GM19397 (cell line): ENCODE results near the gene AFF1.
"Not testable (repeated sequence)": the region's sequence is repeated elsewhere in the genome, so short reads cannot be mapped to it uniquely, and the experiment has no call there.

ENCODE experiments used
- ATAC-seq: cut with Tn5 transposase; IDR thresholded peaks from one replicate; pipeline ENCODE4 v1.9.1; 2021; ENCODE audit warnings: mild to moderate bottlenecking, moderate library complexity; ENCODE audit not compliant: unreplicated experiment

Gene AFF1

GRCh38 chr4:87074121-87074488 is 139.3 kb downstream of the AFF1 start:
- ATAC-seq: no peak

DNA sequence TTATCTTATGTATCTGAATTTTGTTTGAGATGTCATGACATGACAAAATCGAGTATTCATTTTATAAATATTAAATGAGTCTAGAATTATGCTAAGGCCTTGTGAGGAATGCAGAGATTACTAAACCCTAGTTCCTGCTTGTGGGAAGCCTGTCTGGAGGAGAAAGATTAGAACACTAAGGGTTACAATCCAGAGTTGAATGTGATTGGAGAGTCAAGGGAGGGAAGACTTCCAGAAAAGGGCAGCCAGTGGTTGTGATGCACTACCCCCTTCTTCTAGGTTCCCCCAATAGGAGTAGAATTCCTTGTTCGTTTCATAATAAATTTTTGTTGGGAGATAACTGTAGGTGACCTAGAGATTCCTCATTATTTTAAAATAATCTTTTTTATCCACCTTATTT is 141.1 kb downstream of the AFF1 start:
- no peak for ATAC-seq

GRCh38 chr4:87076690-87077358 is 142.0 kb downstream of the AFF1 start:
- no peak for ATAC-seq

DNA sequence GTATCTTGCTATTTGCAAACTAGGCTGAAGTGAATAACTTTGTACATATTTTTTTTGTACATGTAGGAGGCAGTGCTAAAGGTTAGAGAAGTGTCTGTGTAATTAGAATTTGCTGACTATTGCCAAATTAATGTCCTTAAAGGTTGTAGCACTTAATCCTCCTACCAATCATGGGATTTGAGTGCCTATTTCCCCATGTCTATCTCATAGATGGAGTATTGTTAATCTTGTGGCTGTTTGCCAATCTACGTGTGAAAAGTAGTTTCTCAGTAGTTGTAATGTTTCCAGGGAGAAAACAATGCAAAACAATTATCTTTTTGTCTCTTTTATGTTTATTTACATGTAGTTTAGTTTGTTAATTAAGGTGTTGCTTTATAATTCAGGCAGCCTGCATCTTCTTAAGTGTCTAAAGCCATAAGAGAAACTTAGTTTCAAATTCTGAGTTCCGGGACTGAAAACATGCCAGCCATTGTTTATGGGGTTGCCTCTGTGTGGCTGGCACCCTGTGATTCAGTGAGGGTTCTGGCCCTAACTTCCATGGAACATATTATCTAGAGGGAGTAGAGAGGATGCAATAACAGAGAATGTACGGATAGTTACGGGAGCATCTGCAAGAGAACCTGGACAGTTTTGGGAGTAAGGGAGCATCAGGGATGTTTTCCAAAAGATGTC is 143.2 kb downstream of the AFF1 start:
- no peak for ATAC-seq

- ATAC-seq: no peak
Observed at GRCh38 chr4:87078987-87079486, 144.2 kb downstream of the AFF1 start.

GRCh38 chr4:87079967-87080366 is 145.2 kb downstream of the AFF1 start:
- ATAC-seq: no peak

DNA sequence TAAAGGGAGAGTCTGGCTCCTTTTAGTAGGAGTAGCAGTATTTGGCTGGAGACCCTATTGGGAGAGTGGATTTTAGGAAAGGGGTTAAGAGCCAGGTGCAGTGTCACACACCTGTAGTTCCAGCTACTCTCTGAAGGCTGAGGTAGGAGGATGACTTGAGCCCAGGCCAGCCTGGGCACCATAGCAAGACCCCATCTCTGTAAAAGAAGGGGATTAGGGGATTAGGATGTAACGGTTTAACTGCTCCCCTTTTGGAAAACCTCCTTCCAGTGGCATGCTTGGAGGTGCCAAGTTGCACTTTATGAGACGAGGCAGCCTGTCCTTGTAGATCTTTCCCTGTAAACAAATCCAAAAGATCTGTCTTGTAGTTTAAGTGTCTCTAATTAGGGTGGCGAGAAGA is 145.7 kb downstream of the AFF1 start:
- ATAC-seq: no peak

DNA sequence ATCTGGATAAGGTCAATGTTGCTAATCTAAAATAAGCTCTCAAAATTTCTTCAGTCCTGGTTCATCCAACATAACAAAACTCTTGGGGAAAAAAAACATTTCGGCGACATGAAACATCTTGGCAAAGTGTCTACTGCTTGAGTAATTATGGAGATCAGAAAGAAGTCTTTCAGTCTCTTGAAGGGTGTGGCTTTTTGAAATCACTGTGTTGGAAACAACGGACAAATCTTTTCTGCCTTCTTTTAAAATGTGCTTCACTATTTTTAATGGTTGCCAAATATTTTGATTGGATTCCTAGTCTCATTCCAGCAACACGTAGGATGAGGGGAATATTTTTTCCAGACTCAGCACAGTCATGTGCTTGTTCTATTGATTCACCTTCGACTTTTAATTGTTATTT is 147.0 kb downstream of the AFF1 start:
- ATAC-seq: no peak

GRCh38 chr4:87085732-87086131 is 150.9 kb downstream of the AFF1 start:
- ATAC-seq: not testable (repeated sequence)

DNA sequence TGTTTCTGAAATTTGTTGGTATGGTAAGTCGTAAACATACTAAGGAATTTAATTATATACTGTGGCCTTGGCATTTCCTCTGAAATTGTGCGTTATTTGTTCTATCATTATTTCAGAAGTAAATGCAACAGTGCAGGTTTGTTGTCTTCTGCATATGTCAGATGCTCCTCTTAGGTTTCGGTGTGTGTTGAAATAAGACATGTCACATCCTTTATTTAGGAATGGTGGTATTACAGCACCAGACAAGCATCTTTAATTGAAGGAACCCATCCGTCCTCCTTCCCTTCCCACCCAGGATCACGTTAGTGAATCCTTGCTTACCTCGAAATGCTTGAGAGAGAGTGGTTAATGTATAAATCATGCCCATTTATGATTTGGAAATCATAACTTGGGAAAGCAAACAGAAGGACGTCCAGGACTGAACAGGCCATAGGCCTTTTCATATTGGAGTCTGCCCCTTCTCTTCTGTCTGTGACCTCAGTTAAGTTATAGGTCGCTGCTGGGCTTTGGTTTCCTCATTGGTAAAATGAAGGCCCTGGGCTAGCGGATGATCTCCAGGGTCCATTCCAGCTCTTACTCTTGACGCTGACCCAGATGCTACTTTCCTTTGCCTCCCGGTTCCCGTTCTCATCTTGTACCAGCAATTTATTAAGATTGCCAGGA is 151.5 kb downstream of the AFF1 start:
- ATAC-seq: no peak

- ATAC-seq: no peak
Observed at GRCh38 chr4:87087015-87087414, 152.2 kb downstream of the AFF1 start.

DNA sequence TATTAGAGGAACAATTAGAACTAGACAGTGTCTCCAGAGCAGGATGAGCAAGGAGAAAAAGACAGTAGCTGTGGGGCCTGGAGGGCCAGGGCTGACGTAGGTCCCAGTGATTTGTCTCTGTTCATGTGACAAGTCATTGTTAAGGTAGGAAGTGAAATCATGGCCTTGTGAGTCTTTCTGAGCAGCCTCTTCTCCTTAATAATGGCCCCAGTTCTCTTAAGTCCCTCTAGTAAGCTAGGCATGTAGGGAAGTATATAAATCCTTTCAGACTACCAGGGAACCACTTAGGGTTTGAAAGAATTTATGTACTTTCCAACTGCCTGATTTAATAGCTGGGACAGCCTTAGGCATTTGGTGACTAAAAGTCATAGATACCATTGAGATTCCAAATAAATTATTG is 152.6 kb downstream of the AFF1 start:
- no peak for ATAC-seq

- ATAC-seq: no peak
Observed at GRCh38 chr4:87088186-87088585, 153.4 kb downstream of the AFF1 start.

DNA sequence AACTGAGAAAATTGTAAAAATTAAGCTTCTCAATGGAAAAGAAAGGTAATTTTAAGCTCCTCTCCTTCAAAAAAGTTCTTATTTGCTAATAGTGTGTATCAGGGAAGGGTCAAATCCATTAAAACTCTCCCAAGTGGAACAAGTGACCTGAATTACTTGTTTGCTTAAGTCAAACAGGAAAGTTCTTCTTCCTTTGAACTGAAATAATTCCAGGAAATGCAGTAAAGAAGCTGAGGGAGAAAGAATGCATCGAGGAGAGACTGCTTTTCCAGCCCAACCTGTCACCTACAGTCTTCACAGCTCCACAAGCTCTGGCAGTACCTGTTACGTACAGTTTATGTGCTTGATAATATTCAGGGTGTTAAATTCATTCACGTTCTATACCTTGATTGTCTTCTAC is 154.6 kb downstream of the AFF1 start:
- no peak for ATAC-seq

- no peak for ATAC-seq
Observed at GRCh38 chr4:87090305-87090704, 155.5 kb downstream of the AFF1 start.

- no peak for ATAC-seq
Observed at GRCh38 chr4:87092389-87093141, 157.8 kb downstream of the AFF1 start.

- peak; percentile 79 for ATAC-seq
Observed at GRCh38 chr4:87093443-87094123, 158.8 kb downstream of the AFF1 start.

DNA sequence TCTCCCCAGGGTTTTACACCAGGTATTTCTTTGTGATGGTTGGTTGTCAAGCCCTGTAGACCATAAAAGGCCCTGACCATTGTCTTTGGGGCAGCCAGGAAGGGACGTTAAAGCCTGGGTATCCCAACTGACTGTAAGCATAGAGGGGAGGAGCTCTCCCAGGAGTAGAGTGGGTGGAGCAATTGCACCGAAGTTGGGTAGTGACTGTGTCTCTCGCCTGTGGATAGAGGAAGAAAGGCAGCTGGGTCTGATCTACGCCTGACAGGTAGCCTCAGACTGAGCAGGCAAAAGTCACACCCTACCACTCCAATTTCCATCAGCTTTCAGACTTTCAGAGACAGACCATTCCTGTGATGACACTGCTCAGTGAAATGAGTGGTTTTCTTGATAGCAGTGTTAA is 162.3 kb downstream of the AFF1 start:
- ATAC-seq: no peak

GRCh38 chr4:87100168-87100567 is 165.4 kb downstream of the AFF1 start:
- no peak for ATAC-seq

GRCh38 chr4:87101543-87102199 is 166.9 kb downstream of the AFF1 start:
- ATAC-seq: no peak
